ENCODE results near the gene CDON. TPM values are rescaled to one million over a fixed set of nuclear protein-coding genes. Genes with fewer than 3 reads are reported as not detected.

Gene CDON, protein sequence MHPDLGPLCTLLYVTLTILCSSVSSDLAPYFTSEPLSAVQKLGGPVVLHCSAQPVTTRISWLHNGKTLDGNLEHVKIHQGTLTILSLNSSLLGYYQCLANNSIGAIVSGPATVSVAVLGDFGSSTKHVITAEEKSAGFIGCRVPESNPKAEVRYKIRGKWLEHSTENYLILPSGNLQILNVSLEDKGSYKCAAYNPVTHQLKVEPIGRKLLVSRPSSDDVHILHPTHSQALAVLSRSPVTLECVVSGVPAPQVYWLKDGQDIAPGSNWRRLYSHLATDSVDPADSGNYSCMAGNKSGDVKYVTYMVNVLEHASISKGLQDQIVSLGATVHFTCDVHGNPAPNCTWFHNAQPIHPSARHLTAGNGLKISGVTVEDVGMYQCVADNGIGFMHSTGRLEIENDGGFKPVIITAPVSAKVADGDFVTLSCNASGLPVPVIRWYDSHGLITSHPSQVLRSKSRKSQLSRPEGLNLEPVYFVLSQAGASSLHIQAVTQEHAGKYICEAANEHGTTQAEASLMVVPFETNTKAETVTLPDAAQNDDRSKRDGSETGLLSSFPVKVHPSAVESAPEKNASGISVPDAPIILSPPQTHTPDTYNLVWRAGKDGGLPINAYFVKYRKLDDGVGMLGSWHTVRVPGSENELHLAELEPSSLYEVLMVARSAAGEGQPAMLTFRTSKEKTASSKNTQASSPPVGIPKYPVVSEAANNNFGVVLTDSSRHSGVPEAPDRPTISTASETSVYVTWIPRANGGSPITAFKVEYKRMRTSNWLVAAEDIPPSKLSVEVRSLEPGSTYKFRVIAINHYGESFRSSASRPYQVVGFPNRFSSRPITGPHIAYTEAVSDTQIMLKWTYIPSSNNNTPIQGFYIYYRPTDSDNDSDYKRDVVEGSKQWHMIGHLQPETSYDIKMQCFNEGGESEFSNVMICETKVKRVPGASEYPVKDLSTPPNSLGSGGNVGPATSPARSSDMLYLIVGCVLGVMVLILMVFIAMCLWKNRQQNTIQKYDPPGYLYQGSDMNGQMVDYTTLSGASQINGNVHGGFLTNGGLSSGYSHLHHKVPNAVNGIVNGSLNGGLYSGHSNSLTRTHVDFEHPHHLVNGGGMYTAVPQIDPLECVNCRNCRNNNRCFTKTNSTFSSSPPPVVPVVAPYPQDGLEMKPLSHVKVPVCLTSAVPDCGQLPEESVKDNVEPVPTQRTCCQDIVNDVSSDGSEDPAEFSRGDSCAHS (N-terminal part only)
- total RNA-seq: 1 to 10 TPM; 1.9 to 2.7 TPM
- polyA plus RNA-seq (2013, experiment 1 of 2): 1.3 TPM
- polyA plus RNA-seq (2013, experiment 2 of 2): 2.4 TPM
- 0.96 to 12.5 (median 4.0) reads per million in 172 experiments for total RNA-seq

DNA sequence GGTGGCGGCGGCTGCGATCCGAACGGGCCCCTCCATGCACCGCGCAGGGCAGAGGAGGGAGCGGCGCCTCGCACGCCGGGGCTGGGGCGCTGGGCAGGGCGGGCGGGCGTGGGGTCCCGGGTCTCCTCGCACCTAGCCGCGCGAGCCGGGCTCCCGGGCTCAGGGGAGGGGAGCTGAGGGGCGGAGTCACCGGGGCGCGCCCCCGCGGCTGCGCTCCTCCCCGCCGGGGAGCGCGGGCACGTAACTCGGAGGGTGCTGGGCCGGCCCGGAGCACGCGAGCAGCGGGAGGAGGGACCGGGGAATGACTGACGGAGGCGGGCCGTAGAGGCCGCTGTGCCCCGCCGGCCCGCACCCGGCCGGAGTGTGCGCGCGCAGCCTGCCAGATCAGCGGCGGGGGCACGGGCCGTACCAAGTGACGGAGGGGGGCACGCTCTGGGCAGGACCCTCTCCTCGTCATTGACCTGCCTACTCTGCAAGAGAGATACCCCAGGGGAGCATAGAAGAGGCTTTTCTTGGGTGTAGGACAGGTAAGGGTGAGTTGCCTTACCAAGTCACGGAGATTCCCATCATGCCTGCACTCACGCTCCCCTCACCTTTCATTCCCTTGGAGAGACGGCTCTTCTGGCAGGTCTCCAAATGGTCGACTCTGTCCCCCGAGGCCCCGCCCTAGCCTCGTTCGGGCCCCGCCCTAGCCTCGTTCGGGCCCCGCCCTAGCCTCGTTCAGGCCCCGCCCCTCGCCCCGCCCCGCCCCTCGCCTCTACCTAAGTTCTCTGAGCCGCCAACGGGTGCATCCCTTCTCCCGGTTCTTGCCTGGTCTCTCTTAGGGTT lies at the start of gene CDON:
CDON (minus strand) TSS at position 188 of the 828 bp plus-strand sequence. CDS start 39,390 bp downstream, outside the sequence.
- TF ChIP-seq, protein P1, sequence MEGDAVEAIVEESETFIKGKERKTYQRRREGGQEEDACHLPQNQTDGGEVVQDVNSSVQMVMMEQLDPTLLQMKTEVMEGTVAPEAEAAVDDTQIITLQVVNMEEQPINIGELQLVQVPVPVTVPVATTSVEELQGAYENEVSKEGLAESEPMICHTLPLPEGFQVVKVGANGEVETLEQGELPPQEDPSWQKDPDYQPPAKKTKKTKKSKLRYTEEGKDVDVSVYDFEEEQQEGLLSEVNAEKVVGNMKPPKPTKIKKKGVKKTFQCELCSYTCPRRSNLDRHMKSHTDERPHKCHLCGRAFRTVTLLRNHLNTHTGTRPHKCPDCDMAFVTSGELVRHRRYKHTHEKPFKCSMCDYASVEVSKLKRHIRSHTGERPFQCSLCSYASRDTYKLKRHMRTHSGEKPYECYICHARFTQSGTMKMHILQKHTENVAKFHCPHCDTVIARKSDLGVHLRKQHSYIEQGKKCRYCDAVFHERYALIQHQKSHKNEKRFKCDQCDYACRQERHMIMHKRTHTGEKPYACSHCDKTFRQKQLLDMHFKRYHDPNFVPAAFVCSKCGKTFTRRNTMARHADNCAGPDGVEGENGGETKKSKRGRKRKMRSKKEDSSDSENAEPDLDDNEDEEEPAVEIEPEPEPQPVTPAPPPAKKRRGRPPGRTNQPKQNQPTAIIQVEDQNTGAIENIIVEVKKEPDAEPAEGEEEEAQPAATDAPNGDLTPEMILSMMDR (IDR thresholded peaks at IDR 0.05): no peak
- Mint-ChIP-seq H3K27ac (peak within 1 kb of the TSS; percentile 85), H3K4me1 (ENCODE audit: low read depth) (peaks cover 16% of the 10 kb centered on the region), H3K27me3 (peaks cover 13% of the 10 kb centered on the region), H3K36me3 (ENCODE audit: low read depth) (no peaks in the 10 kb centered on the region), H3K4me3 (peak within 1 kb of the TSS; percentile 93), H3K9me3 (no peaks in the 10 kb centered on the region)
- ATAC-seq (ENCODE audit: poor library complexity) (peak; percentile 85), DNase-seq (peak; percentile 84 to 97 (median 90))
- H3K9me3 ChIP-seq (ENCODE audit: control insufficient read depth in 1 of 2, insufficient read depth in 1 of 2, low read length in 2 of 2): no peaks in the 10 kb centered on the region
- peak within 1 kb of the TSS; percentile 55 to 84 for H3K27ac ChIP-seq (ENCODE audit: low read depth in 1 of 2, low read length in 2 of 2)
- ChIA-PET POLR2A (interaction anchor here (1.2 to 1.3 kb wide), 2 partner anchors 21 to 160 kb away, joined by 6 to 20 read pairs; partner anchors contain the start of gene PUS3), CTCF (no interaction called here)
- peaks cover 13% of the 10 kb centered on the region for H3K4me1 ChIP-seq (ENCODE audit: insufficient read depth, low read length)
- intact Hi-C loops (cut with DNase I, micrococcal nuclease): loop anchor here (1.0 to 10.0 kb wide), 10 partner anchors 148 to 1438 kb away; partner anchors contain the start of genes FAM118B (in 2 of the 2), RPUSD4 (in 2 of the 2), CCDC15 (in 1 of the 2) and CHEK1 (in 1 of the 2)
- no peaks in the 10 kb centered on the region for H3K36me3 ChIP-seq (ENCODE audit: insufficient read depth, low read length)
- peak within 1 kb of the TSS; percentile 55 for H3K4me3 ChIP-seq (ENCODE audit: low read length)
- H3K27me3 ChIP-seq (ENCODE audit: control insufficient read depth in 1 of 2, insufficient read depth in 2 of 2, low read length in 2 of 2): peaks cover 0 to 6% of the 10 kb centered on the region in 2 experiments

DNA sequence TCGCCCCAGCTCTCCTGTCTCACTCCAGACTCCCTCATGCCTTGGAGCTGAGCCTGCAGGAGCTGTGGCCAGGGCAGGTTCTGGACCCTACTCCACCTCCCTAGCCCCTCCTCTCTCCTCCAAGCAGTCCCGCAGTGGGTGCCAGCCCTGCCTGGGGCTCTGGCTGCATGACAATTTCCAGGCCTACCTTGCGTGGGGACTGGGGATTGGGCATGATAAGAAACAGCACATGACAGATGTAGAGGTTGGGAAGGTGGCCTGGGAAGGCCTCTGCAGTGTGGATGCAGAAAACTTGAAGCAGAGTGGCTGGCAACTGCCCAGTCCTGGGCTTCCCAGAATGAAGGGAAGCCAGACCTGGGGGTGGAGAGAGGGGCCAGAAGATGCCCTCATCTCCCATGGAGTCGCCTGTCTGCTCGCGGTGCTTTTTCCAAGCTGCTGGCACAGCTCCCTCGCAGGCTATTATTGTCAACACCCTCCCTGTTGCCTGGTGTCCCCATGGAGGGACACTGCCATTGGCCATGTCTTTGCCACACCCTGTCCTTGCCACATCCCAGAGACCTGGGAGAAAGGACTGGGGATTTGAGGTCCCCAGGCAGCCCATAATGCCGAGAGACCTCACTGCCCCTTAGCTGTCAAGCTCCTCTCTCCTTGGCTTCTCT lies 48.9 kb upstream of the CDON start:
- Mint-ChIP-seq H3K27me3 (no peaks in the 10 kb centered on the region), H3K4me1 (ENCODE audit: low read depth) (no peaks in the 10 kb centered on the region), H3K27ac (no peak overlapping the region), H3K9me3 (no peaks in the 10 kb centered on the region), H3K4me3 (no peak overlapping the region), H3K36me3 (ENCODE audit: low read depth) (no peaks in the 10 kb centered on the region)
- no peaks in the 10 kb centered on the region for H3K36me3 ChIP-seq (ENCODE audit: insufficient read depth, low read length)
- H3K27ac ChIP-seq (ENCODE audit: low read depth in 1 of 2, low read length in 2 of 2): no peak overlapping the region
- TF ChIP-seq, protein P1 (IDR thresholded peaks at IDR 0.05): no peak
- H3K4me3 ChIP-seq (ENCODE audit: low read length): no peak overlapping the region
- ATAC-seq (ENCODE audit: poor library complexity): no peak
- POLR2A ChIA-PET: no interaction called here
- H3K27me3 ChIP-seq (ENCODE audit: control insufficient read depth in 1 of 2, insufficient read depth in 2 of 2, low read length in 2 of 2): no peaks in the 10 kb centered on the region
- CTCF ChIA-PET: no interaction called here
- no peak for DNase-seq
- no peaks in the 10 kb centered on the region for H3K9me3 ChIP-seq (ENCODE audit: control insufficient read depth in 1 of 2, insufficient read depth in 1 of 2, low read length in 2 of 2)
- no peaks in the 10 kb centered on the region for H3K4me1 ChIP-seq (ENCODE audit: insufficient read depth, low read length)
- intact Hi-C loops (cut with DNase I, micrococcal nuclease): loop anchor here in 1 of 2 experiments (10.0 kb wide), 1 partner anchor 107 kb away; no protein-coding TSS in a partner anchor

All from CD4-positive, alpha-beta T cell (primary cell).